GM12878 (cell line): Measurements from ENCODE around the gene DAO. TPM values are rescaled to one million over a fixed set of nuclear protein-coding genes. Genes with fewer than 3 reads are reported as not detected.

Experiments used
- ATAC-seq: fragments of 200-7000 bp; cut with Tn5 transposase; 3 replicates; pipeline ENCODE4 v1.9.1; 2020; ENCODE audit warnings: mild to moderate bottlenecking, moderate library complexity
- BruUV-seq: library from RNA; stranded (reverse); fragments of 400-500 nt; replicated peaks from 2 replicates; lab custom pipeline; 2021; lab: Mats Ljungman, UMichigan
- CTCF ChIA-PET: fragments of 300-600 bp; sonication (Branson Sonifier 250); formaldehyde crosslinking; extraction: SDS; loops from one replicate; lab custom pipeline; 2021; ENCODE audit warnings: inconsistent platforms; lab: Yijun Ruan, JAX
- POLR2A ChIA-PET: fragments of 350-600 bp; formaldehyde crosslinking; extraction: SDS; loops from one replicate; lab custom pipeline; 2021; ENCODE audit warnings: inconsistent platforms; lab: Charles Lee
- RAD21 ChIA-PET: fragments of 300-600 bp; sonication (Branson Sonifier 250); formaldehyde crosslinking; loops from one replicate; lab custom pipeline; 2023; ENCODE audit warnings: antibody characterized with exemption; ENCODE audit not compliant: unreplicated experiment; lab: Charles Lee
- SMC1A ChIA-PET: fragments of 300-600 bp; sonication (Branson Sonifier 250); formaldehyde crosslinking; loops from one replicate; lab custom pipeline; 2023; ENCODE audit not compliant: unreplicated experiment, uncharacterized antibody; lab: Charles Lee
- DNase-seq: peaks from one replicate; pipeline ENCODE4 v3.0.0-alpha.2; 2011; ENCODE audit warnings: low read depth, low spot score
- FAIRE-seq: peaks from 3 replicates; lab custom pipeline; 2011; peaks lifted over from hg19 to GRCh38; lab: Jason Lieb, UNC
- H2AFZ ChIP-seq: 2 replicates; pipeline ENCODE4 v1.6.0; 2011; ENCODE audit warnings: low read depth, low read length, control low read depth; ENCODE audit not compliant: control insufficient read depth
- H3K27ac ChIP-seq: 2 replicates; pipeline ENCODE4 v1.5.1; 2011; ENCODE audit warnings: control low read depth; ENCODE audit not compliant: control insufficient read depth, insufficient read depth
- H3K27me3 ChIP-seq, 2 experiments: replicated peaks in 1 of 2; 2 replicates each; pipeline versions ENCODE4 v1.6.0 to v1.6.1; 2011; ENCODE audit warnings: low read length in 1 of 2; ENCODE audit not compliant: control insufficient read depth in 2 of 2, insufficient read depth in 2 of 2
- H3K36me3 ChIP-seq, 2 experiments: 2 replicates each; pipeline ENCODE4 v1.5.1; 2011; ENCODE audit warnings: low read length in 1 of 2; ENCODE audit not compliant: control insufficient read depth in 2 of 2, insufficient read depth in 2 of 2
- H3K4me1 ChIP-seq: 2 replicates; pipeline ENCODE4 v1.6.1; 2011; ENCODE audit warnings: mild to moderate bottlenecking, low read length, moderate library complexity, mixed read lengths; ENCODE audit not compliant: control insufficient read depth, insufficient read depth
- H3K4me2 ChIP-seq: 2 replicates; pipeline ENCODE4 v1.6.0; 2011; ENCODE audit warnings: control low read depth; ENCODE audit not compliant: control insufficient read depth, insufficient read depth
- H3K4me3 ChIP-seq: fragments of 200-600 bp; sonication (generic); 2 replicates; pipeline ENCODE4 v1.5.1; 2016
- H3K79me2 ChIP-seq: 2 replicates; pipeline ENCODE4 v1.6.0; 2011; ENCODE audit warnings: low read length; ENCODE audit not compliant: control insufficient read depth, insufficient read depth
- H3K9ac ChIP-seq: 2 replicates; pipeline ENCODE4 v1.8.0; 2011; ENCODE audit warnings: low read length, control low read depth, mixed read lengths; ENCODE audit not compliant: control insufficient read depth, insufficient read depth
- H3K9me3 ChIP-seq: replicated peaks from 3 replicates; pipeline ENCODE4 v1.5.1; 2011; ENCODE audit warnings: mild to moderate bottlenecking, low read length; ENCODE audit not compliant: control insufficient read depth, insufficient read depth
- H4K20me1 ChIP-seq: 2 replicates; pipeline ENCODE4 v1.6.0; 2011; ENCODE audit not compliant: control insufficient read depth, insufficient read depth
- CBFB ChIP-seq: IDR thresholded peaks from 2 replicates; pipeline ENCODE4 v1.6.1; 2016; ENCODE audit warnings: antibody characterized with exemption, low read depth
- CBX5 ChIP-seq: sonication (generic); IDR thresholded peaks from 2 replicates; pipeline ENCODE4 v1.6.1; 2016; ENCODE audit warnings: low read depth, moderate library complexity, mild to moderate bottlenecking, inconsistent platforms
- CTCF ChIP-seq, 3 experiments: IDR thresholded peaks in 2 of 3; conservative IDR thresholded peaks in 1 of 3; 2 replicates each; pipeline ENCODE4 v1.5.1; 2011; ENCODE audit warnings: low read depth in 3 of 3, low read length in 3 of 3, mild to moderate bottlenecking in 3 of 3, control low read depth in 2 of 3, moderate library complexity in 2 of 3, inconsistent platforms in 1 of 3, mixed read lengths in 1 of 3; ENCODE audit not compliant: control insufficient read depth in 2 of 3, insufficient read depth in 1 of 3; ENCODE audit errors: extremely low read depth in 1 of 3
- MEF2A ChIP-seq: IDR thresholded peaks from 2 replicates; pipeline ENCODE4 v1.6.1; 2011; ENCODE audit warnings: low read depth, mild to moderate bottlenecking, low read length, moderate library complexity; ENCODE audit not compliant: insufficient read depth
- MLLT1 ChIP-seq: fragments of 450-650 bp; IDR thresholded peaks from 2 replicates; pipeline ENCODE4 v1.6.1; 2016; ENCODE audit warnings: mild to moderate bottlenecking
- PAX8 ChIP-seq: fragments of 450-650 bp; IDR thresholded peaks from 2 replicates; pipeline ENCODE4 v1.6.1; 2017; ENCODE audit warnings: mild to moderate bottlenecking, moderate library complexity
- RAD21 ChIP-seq: IDR thresholded peaks from 2 replicates; pipeline ENCODE4 v1.6.1; 2011; ENCODE audit warnings: mild to moderate bottlenecking, low read depth, low read length, moderate library complexity; ENCODE audit not compliant: insufficient read depth
- SMC3 ChIP-seq: IDR thresholded peaks from 2 replicates; pipeline ENCODE4 v1.6.1; 2011; ENCODE audit warnings: low read length, improper control_type of control experiment, borderline replicate concordance
- YY1 ChIP-seq: IDR thresholded peaks from 2 replicates; pipeline ENCODE4 v1.6.1; 2011; ENCODE audit warnings: low read depth, mild to moderate bottlenecking, low read length
- ZNF207 ChIP-seq: fragments of 450-650 bp; IDR thresholded peaks from 2 replicates; pipeline ENCODE4 v1.6.1; 2014; ENCODE audit warnings: antibody characterized with exemption, mild to moderate bottlenecking, borderline replicate concordance
- WGBS: methylation state at CpG from one replicate; pipeline ENCODE4 v1.1.6; 2016; ENCODE audit warnings: low lambda C conversion rate; ENCODE audit not compliant: insufficient replicate concordance, insufficient coverage; ENCODE audit errors: missing lambda C conversion rate; 5-methylcytosine and 5-hydroxymethylcytosine counted together
- in situ Hi-C: fragments of 300-500 bp; cut with MboI; formaldehyde crosslinking; loops from 9 replicates; pipeline ENCODE4 v1.14.3; 2018; ENCODE audit warnings: mixed read lengths
- intact Hi-C: fragments of 100-400 bp; cut with micrococcal nuclease; formaldehyde crosslinking; loops from one replicate; pipeline ENCODE4 v1.14.2; 2022; ENCODE audit not compliant: unreplicated experiment
- polyA plus RNA-seq, 11 experiments: library from polyadenylated mRNA; depleted of rRNA in 4 of 11; unstranded in 6 of 11; stranded (reverse) in 5 of 11; fragments of >200 nt; fragmentation: Nextera tagmentation in 4 of 11; fragmentation: Illumina TruSeq in 1 of 11; extraction: Ambion mirVana in 4 of 11; extraction: Trizol in 1 of 11; gene quantifications; 1 replicate in 1 of 11; 2 replicates in 10 of 11; pipeline versions ENCODE4 v1.2.1 to v1.2.3, GENCODE V29; 2011 to 2016; ENCODE audit warnings: inconsistent platforms in 2 of 11, missing spikeins in 2 of 11, low read depth in 1 of 11
- total RNA-seq, 4 experiments: library from RNA; depleted of rRNA in 3 of 4; stranded (reverse); fragments of >200 nt in 3 of 4; fragmentation: Illumina TruSeq in 1 of 4; extraction: Trizol in 1 of 4; gene quantifications; 2 replicates each; pipeline versions ENCODE4 v1.2.1 to v1.2.3, GENCODE V29; 2013 to 2021

DAO gene
- total and polyA plus RNA-seq, 10 of the 15 experiments (the other 5 are each of a cell fraction or from before 2014, with no cell fraction given), result 0.15 TPM; not detected in 9

- 21% methylated on average over 3 of the region's 3 CpGs for WGBS
- intact Hi-C loops, result no loop called here
- Histone ChIP-seq H3K27me3 (no peaks in the 10 kb centered on the region), H3K27ac (no peak overlapping the region), H3K9ac (no peak overlapping the region), H2AFZ (no peak overlapping the region), H3K4me3 (no peak overlapping the region), H4K20me1 (no peaks in the 10 kb centered on the region), H3K9me3 (no peaks in the 10 kb centered on the region), H3K4me2 (no peak overlapping the region), H3K79me2 (no peaks in the 10 kb centered on the region), H3K4me1 (peaks cover 4% of the 10 kb centered on the region; the same call in 1 of the 2 replicates), H3K36me3 (no peaks in the 10 kb centered on the region)
- ChIA-PET CTCF (interaction anchor here (0.7 to 5.7 kb wide), 5 partner anchors 20 to 508 kb away, joined by 3 to 46 read pairs (median 4); partner anchors contain the start of gene ALKBH2), SMC1A (interaction anchor here (1.3 to 1.4 kb wide), 2 partner anchors 68 to 69 kb away, joined by 3 to 4 read pairs; no protein-coding TSS in a partner anchor), POLR2A (no interaction called here), RAD21 (interaction anchor here (1.4 to 3.5 kb wide), 2 partner anchors 20 to 69 kb away, joined by 4 to 19 read pairs; no protein-coding TSS in a partner anchor)
- no TSS peak for BruUV-seq
- TF ChIP-seq ZNF207, result no peak
- ATAC-seq (no peak), FAIRE-seq (no peak), DNase-seq (no peak)
- in situ Hi-C loops, result no loop called here
Measured at GRCh38 chr12:108881953-108882352, 2.1 kb downstream of the DAO start.

- intact Hi-C loops, result loop anchor here (1.0 kb wide), 2 partner anchors 67 to 209 kb away; partner anchors contain the start of gene ALKBH2
- Histone ChIP-seq H3K9me3 (no peaks in the 10 kb centered on the region), H3K79me2 (no peaks in the 10 kb centered on the region), H4K20me1 (no peaks in the 10 kb centered on the region), H3K36me3 (no peaks in the 10 kb centered on the region), H2AFZ (no peak overlapping the region), H3K27me3 (no peaks in the 10 kb centered on the region), H3K4me3 (no peak overlapping the region), H3K4me2 (no peak overlapping the region), H3K9ac (no peak overlapping the region), H3K27ac (no peak overlapping the region), H3K4me1 (peaks cover 4% of the 10 kb centered on the region; the same call in 1 of the 2 replicates)
- in situ Hi-C loops, result loop anchor here (5.0 kb wide), 2 partner anchors 68 to 208 kb away; partner anchors contain the start of gene ALKBH2
- no TSS peak for BruUV-seq
- ChIA-PET RAD21 (interaction anchor here (1.0 to 3.5 kb wide), 5 partner anchors 23 to 220 kb away, joined by 3 to 19 read pairs (median 5); no protein-coding TSS in a partner anchor), SMC1A (interaction anchor here (0.9 to 2.9 kb wide), 7 partner anchors 10 to 316 kb away, joined by 3 to 18 read pairs (median 6); partner anchors contain the start of gene ALKBH2), CTCF (interaction anchor here (0.7 to 5.7 kb wide), 28 partner anchors 9 to 314 kb away, joined by 3 to 46 read pairs (median 4); partner anchors contain the start of gene ALKBH2), POLR2A (interaction anchor here (0.6 kb wide), 2 partner anchors 12 to 208 kb away, joined by 3 to 4 read pairs; no protein-coding TSS in a partner anchor)
- 19% methylated on average over 16 of the region's 16 CpGs for WGBS
- ATAC-seq (peak; percentile 94), FAIRE-seq (peak; percentile 41), DNase-seq (no peak)
- peak; percentile 52; the same call in 1 of the 2 replicates for TF ChIP-seq YY1
- TF ChIP-seq RAD21, result peak; percentile 47
- no peak for TF ChIP-seq MLLT1
- peak; percentile 66; the same call in 1 of the 2 replicates for TF ChIP-seq SMC3
- no peak for TF ChIP-seq CBX5
- TF ChIP-seq PAX8, result no peak
- TF ChIP-seq CTCF (IDR thresholded peaks at IDR 0.05 in 2 of 3, conservative IDR thresholded peaks at IDR 0.05 in 1 of 3; ENCODE audit: control insufficient read depth in 2 of 3, extremely low read depth in 1 of 3, insufficient read depth in 1 of 3, low read depth in 3 of 3, low read length in 3 of 3), result peak; percentile 65 to 81 (median 78)
- no peak for TF ChIP-seq MEF2A
- no peak for TF ChIP-seq CBFB
Measured at GRCh38 chr12:108884116-108885012, 4.5 kb downstream of the DAO start.
